Panc1 (cell line): ENCODE results near the gene VEZF1. TPM values are rescaled to one million over a fixed set of nuclear protein-coding genes. Genes with fewer than 3 reads are reported as not detected.

Source experiments
- ATAC-seq: fragments of 200-7000 bp; cut with Tn5 transposase; 2 replicates; pipeline ENCODE4 v1.9.1; 2020; ENCODE audit warnings: mild to moderate bottlenecking, moderate library complexity
- BruUV-seq: library from RNA; stranded (reverse); fragments of 400-500 nt; replicated peaks from 2 replicates; lab custom pipeline; 2021; lab: Mats Ljungman, UMichigan
- CTCF ChIA-PET: fragments of 300-600 bp; sonication (Branson Sonifier 250); formaldehyde crosslinking; loops from one replicate; lab custom pipeline; 2022; ENCODE audit warnings: antibody characterized with exemption; lab: Charles Lee
- POLR2A ChIA-PET: fragments of 300-600 bp; sonication (Branson Sonifier 250); formaldehyde crosslinking; loops from one replicate; lab custom pipeline; 2022; ENCODE audit warnings: antibody characterized with exemption; lab: Charles Lee
- DNase-seq: peaks from one replicate; pipeline ENCODE4 v3.0.0-alpha.2; 2010; ENCODE audit warnings: low read depth, low spot score
- H3K27ac ChIP-seq: 2 replicates; pipeline ENCODE4 v1.5.1; 2011; ENCODE audit warnings: mild to moderate bottlenecking, low read length, inconsistent platforms
- H3K27me3 ChIP-seq: fragments of 200-500 bp; sonication (Bioruptor generic); 2 replicates; pipeline ENCODE4 v1.6.0; 2014; ENCODE audit warnings: low read length, inconsistent platforms; ENCODE audit not compliant: control insufficient read depth, insufficient read depth
- H3K36me3 ChIP-seq: fragments of 200-500 bp; sonication (Bioruptor generic); 2 replicates; pipeline ENCODE4 v1.5.1; 2014; ENCODE audit warnings: inconsistent platforms, mild to moderate bottlenecking, low read length, moderate library complexity; ENCODE audit not compliant: control insufficient read depth, insufficient read depth
- H3K4me1 ChIP-seq: 2 replicates; pipeline ENCODE4 v1.5.1; 2011; ENCODE audit warnings: inconsistent platforms, mild to moderate bottlenecking, low read length, moderate library complexity; ENCODE audit not compliant: control insufficient read depth, insufficient read depth
- H3K4me3 ChIP-seq, 2 experiments: 2 replicates each; pipeline ENCODE4 v1.5.1; 2011 to 2012; ENCODE audit warnings: low read depth in 2 of 2, low read length in 2 of 2, mild to moderate bottlenecking in 2 of 2, inconsistent platforms in 1 of 2, moderate library complexity in 1 of 2
- H3K9me3 ChIP-seq: fragments of 200-500 bp; sonication (Bioruptor generic); 2 replicates; pipeline ENCODE4 v1.5.1; 2014; ENCODE audit warnings: low read depth, mild to moderate bottlenecking, inconsistent platforms, low read length, moderate library complexity; ENCODE audit not compliant: control insufficient read depth, insufficient read depth
- POLR2AphosphoS5 ChIP-seq: IDR thresholded peaks from 2 replicates; pipeline ENCODE4 v1.6.1; 2012; ENCODE audit warnings: mild to moderate bottlenecking, low read depth, low read length, moderate library complexity
- SIN3A ChIP-seq: IDR thresholded peaks from 2 replicates; pipeline ENCODE4 v1.6.1; 2012; ENCODE audit warnings: low read depth, mild to moderate bottlenecking, low read length, moderate library complexity, borderline replicate concordance; ENCODE audit not compliant: insufficient read depth
- TCF7L2 ChIP-seq: IDR thresholded peaks from 2 replicates; pipeline ENCODE4 v1.6.1; 2011; ENCODE audit warnings: mild to moderate bottlenecking, low read depth, low read length, inconsistent platforms
- in situ Hi-C: cut with HindIII; loops from 2 replicates; pipeline ENCODE4 v1.10.0; 2016; ENCODE audit warnings: low sequenced_read_pairs, low pct_unique_long_range_greater_than_20kb
- intact Hi-C: fragments of 100-400 bp; cut with micrococcal nuclease; formaldehyde crosslinking; loops from one replicate; pipeline ENCODE4 v1.10.0; 2022; ENCODE audit not compliant: unreplicated experiment
- total RNA-seq: library from RNA; stranded (reverse); gene quantifications from one replicate; pipeline ENCODE4 v1.2.1, GENCODE V29; 2021; ENCODE audit not compliant: unreplicated experiment
- TF ChIP-seq, protein P1 (sequence below): fragments of 450-650 bp; IDR thresholded peaks from 2 replicates; pipeline ENCODE4 v1.5.1; 2017; ENCODE audit warnings: mild to moderate bottlenecking
- TF ChIP-seq, protein P2 (sequence below), 2 experiments: IDR thresholded peaks; 2 replicates each; pipeline ENCODE4 v1.6.1; 2011 to 2012; ENCODE audit warnings: low read depth in 2 of 2, control low read depth in 1 of 2, low read length in 1 of 2, mild to moderate bottlenecking in 1 of 2, moderate library complexity in 1 of 2; ENCODE audit not compliant: insufficient read depth in 1 of 2

VEZF1 gene
- total RNA-seq, 1 experiment from 2014 or later = 73.5 TPM

DNA sequence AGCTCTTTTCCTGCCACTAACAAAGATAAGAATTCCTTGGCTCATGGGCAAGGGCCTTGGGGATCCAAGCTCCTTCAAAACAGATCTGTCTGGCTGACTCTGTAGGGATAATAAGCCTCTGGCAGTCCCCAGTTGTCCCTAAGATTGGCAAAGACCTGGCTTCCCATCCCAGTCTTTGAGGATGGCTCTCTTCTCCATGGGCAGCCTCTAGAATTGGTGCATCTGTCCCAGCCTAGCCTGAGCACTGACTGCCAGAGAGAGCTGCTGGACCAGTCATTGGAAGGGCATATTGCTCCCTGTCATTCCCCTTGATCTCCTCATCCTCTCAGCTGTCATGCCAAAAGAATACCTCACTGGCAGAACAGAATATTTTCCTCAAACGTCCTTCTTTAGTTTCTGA, 19.6 kb downstream of the VEZF1 start:
- H3K27ac ChIP-seq = no peak overlapping the region
- TF ChIP-seq, protein P1, sequence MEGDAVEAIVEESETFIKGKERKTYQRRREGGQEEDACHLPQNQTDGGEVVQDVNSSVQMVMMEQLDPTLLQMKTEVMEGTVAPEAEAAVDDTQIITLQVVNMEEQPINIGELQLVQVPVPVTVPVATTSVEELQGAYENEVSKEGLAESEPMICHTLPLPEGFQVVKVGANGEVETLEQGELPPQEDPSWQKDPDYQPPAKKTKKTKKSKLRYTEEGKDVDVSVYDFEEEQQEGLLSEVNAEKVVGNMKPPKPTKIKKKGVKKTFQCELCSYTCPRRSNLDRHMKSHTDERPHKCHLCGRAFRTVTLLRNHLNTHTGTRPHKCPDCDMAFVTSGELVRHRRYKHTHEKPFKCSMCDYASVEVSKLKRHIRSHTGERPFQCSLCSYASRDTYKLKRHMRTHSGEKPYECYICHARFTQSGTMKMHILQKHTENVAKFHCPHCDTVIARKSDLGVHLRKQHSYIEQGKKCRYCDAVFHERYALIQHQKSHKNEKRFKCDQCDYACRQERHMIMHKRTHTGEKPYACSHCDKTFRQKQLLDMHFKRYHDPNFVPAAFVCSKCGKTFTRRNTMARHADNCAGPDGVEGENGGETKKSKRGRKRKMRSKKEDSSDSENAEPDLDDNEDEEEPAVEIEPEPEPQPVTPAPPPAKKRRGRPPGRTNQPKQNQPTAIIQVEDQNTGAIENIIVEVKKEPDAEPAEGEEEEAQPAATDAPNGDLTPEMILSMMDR = no peak
- TF ChIP-seq, protein P2, sequence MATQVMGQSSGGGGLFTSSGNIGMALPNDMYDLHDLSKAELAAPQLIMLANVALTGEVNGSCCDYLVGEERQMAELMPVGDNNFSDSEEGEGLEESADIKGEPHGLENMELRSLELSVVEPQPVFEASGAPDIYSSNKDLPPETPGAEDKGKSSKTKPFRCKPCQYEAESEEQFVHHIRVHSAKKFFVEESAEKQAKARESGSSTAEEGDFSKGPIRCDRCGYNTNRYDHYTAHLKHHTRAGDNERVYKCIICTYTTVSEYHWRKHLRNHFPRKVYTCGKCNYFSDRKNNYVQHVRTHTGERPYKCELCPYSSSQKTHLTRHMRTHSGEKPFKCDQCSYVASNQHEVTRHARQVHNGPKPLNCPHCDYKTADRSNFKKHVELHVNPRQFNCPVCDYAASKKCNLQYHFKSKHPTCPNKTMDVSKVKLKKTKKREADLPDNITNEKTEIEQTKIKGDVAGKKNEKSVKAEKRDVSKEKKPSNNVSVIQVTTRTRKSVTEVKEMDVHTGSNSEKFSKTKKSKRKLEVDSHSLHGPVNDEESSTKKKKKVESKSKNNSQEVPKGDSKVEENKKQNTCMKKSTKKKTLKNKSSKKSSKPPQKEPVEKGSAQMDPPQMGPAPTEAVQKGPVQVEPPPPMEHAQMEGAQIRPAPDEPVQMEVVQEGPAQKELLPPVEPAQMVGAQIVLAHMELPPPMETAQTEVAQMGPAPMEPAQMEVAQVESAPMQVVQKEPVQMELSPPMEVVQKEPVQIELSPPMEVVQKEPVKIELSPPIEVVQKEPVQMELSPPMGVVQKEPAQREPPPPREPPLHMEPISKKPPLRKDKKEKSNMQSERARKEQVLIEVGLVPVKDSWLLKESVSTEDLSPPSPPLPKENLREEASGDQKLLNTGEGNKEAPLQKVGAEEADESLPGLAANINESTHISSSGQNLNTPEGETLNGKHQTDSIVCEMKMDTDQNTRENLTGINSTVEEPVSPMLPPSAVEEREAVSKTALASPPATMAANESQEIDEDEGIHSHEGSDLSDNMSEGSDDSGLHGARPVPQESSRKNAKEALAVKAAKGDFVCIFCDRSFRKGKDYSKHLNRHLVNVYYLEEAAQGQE (IDR thresholded peaks at IDR 0.05; ENCODE audit: insufficient read depth in 1 of 2, low read depth in 2 of 2, low read length in 1 of 2) = no peak
- TF ChIP-seq SIN3A (no peak), TCF7L2 (no peak), POLR2AphosphoS5 (no peak)
- no peaks in the 10 kb centered on the region for H3K27me3 ChIP-seq
- no peaks in the 10 kb centered on the region for H3K4me1 ChIP-seq
- BruUV-seq = no TSS peak
- peak; percentile 44; the same call in 1 of the 2 replicates for ATAC-seq
- no peak overlapping the region for H3K4me3 ChIP-seq
- DNase-seq = no peak
- intact Hi-C loops = no loop called here
- CTCF ChIA-PET = interaction anchor here (1.3 kb wide), 1 partner anchor 15 kb away, joined by 4 read pairs; no protein-coding TSS in a partner anchor
- in situ Hi-C loops = no loop called here
- H3K9me3 ChIP-seq = no peaks in the 10 kb centered on the region
- POLR2A ChIA-PET = no interaction called here
- no peaks in the 10 kb centered on the region; the same call in 1 of the 2 replicates for H3K36me3 ChIP-seq

GRCh38 chr17:57966875-57967274, 21.2 kb downstream of the VEZF1 start:
- ATAC-seq (no peak), DNase-seq (no peak)
- Histone ChIP-seq H3K4me1 (no peaks in the 10 kb centered on the region), H3K9me3 (no peaks in the 10 kb centered on the region), H3K27ac (no peak overlapping the region), H3K36me3 (no peaks in the 10 kb centered on the region), H3K4me3 (no peak overlapping the region), H3K27me3 (no peaks in the 10 kb centered on the region)
- ChIA-PET CTCF (interaction anchor here (1.1 kb wide), 1 partner anchor 109 kb away, joined by 3 read pairs; no protein-coding TSS in a partner anchor), POLR2A (no interaction called here)
- TF ChIP-seq TCF7L2 = no peak
- no peak for TF ChIP-seq POLR2AphosphoS5
- TF ChIP-seq, protein P1 = no peak
- TF ChIP-seq SIN3A = no peak
- TF ChIP-seq, protein P2 (IDR thresholded peaks at IDR 0.05; ENCODE audit: insufficient read depth in 1 of 2, low read depth in 2 of 2, low read length in 1 of 2) = no peak
- intact Hi-C loops = no loop called here
- in situ Hi-C loops = no loop called here
- no TSS peak for BruUV-seq
